ENCODE measurements around the gene KRTAP12-4. TPM values are rescaled to one million over a fixed set of nuclear protein-coding genes. Genes with fewer than 3 reads are reported as not detected.
"Not testable (repeated sequence)": the region's sequence is repeated elsewhere in the genome, so short reads cannot be mapped to it uniquely, and the experiment has no call there.

Gene KRTAP12-4
- total RNA-seq, 4 donors from 2014 or later = not detected

- Histone ChIP-seq H3K27ac (no peak within 1 kb of the TSS), H3K36me3 (no peaks in the 10 kb centered on the region), H3K4me1 (no peaks in the 10 kb centered on the region), H3K4me3 (no peak within 1 kb of the TSS), H3K27me3 (peaks cover 35% of the 10 kb centered on the region), H3K9me3 (peaks cover 11% of the 10 kb centered on the region)
- DNase-seq (ENCODE audit: low spot score in 2 of 2) = no peak
- TF ChIP-seq EP300 (IDR thresholded peaks at IDR 0.05) (no peak), POLR2A (IDR thresholded peaks at IDR 0.05) (no peak), POLR2AphosphoS5 (IDR thresholded peaks at IDR 0.05) (no peak), CTCF (IDR thresholded peaks at IDR 0.05) (no peak)
- 98% methylated on average over 7 of the region's 8 CpGs for WGBS
These were observed 42.4 kb downstream of the KRTAP12-4 start, which contains the start of gene KRTAP10-8 for GRCh38 chr21:44612029-44612486. Gene KRTAP10-8, plus strand, starts transcription at chr21:44612079. Its CDS starts 22 bp downstream, at chr21:44612101.

DNA sequence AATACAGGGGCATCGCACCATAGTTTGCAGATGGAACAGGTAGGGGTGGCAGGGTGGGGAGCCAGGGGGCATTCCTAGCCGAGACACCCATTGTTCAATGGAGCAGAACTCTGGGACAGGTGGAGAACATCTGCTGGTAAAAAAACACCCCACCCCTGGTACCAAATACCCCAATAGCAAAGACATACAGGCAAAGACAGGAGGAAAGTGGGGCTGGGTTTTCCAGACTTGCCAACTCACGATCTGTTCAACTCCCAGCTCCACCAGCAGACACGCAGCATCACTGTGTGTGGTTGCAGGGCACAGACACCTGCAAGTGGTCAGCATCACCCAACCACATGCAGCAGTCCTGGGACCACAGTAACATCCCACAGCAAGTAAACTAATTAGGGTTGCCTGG lies 42.9 kb downstream of the KRTAP12-4 start:
- H3K9me3 ChIP-seq = peaks cover 11% of the 10 kb centered on the region
- WGBS = 88% methylated on average over 4 of the region's 4 CpGs
- H3K4me3 ChIP-seq = no peak overlapping the region
- no peak overlapping the region for H3K27ac ChIP-seq
- no peaks in the 10 kb centered on the region for H3K4me1 ChIP-seq
- no peaks in the 10 kb centered on the region for H3K36me3 ChIP-seq
- no peak for DNase-seq (ENCODE audit: low spot score in 2 of 2)
- TF ChIP-seq EP300 (IDR thresholded peaks at IDR 0.05) (no peak), CTCF (IDR thresholded peaks at IDR 0.05) (no peak), POLR2AphosphoS5 (IDR thresholded peaks at IDR 0.05) (no peak), POLR2A (IDR thresholded peaks at IDR 0.05) (no peak)
- peaks cover 34% of the 10 kb centered on the region for H3K27me3 ChIP-seq

GRCh38 chr21:44610157-44610843 lies 44.2 kb downstream of the KRTAP12-4 start:
- H3K36me3 ChIP-seq, H3K4me1 ChIP-seq, H3K27ac ChIP-seq, H3K4me3 ChIP-seq: not testable (repeated sequence)
- DNase-seq (ENCODE audit: low spot score in 2 of 2) = peak in 1 of 2 donors; percentile 24
- WGBS = 91% methylated on average over 7 of the region's 7 CpGs
- Histone ChIP-seq H3K27me3 (peaks cover 30% of the 10 kb centered on the region), H3K9me3 (peaks cover 11% of the 10 kb centered on the region)

GRCh38 chr21:44609193-44609592 lies 45.3 kb downstream of the KRTAP12-4 start:
- Histone ChIP-seq H3K4me1 (no peaks in the 10 kb centered on the region), H3K27ac (no peak overlapping the region), H3K27me3 (peaks cover 29% of the 10 kb centered on the region), H3K9me3 (peaks cover 11% of the 10 kb centered on the region), H3K4me3 (no peak overlapping the region), H3K36me3 (no peaks in the 10 kb centered on the region)
- no peak for TF ChIP-seq CTCF (IDR thresholded peaks at IDR 0.05)
- TF ChIP-seq POLR2A (IDR thresholded peaks at IDR 0.05) = no peak
- no peak for TF ChIP-seq POLR2AphosphoS5 (IDR thresholded peaks at IDR 0.05)
- TF ChIP-seq EP300 (IDR thresholded peaks at IDR 0.05) = no peak
- DNase-seq (ENCODE audit: low spot score in 2 of 2) = no peak

GRCh38 chr21:44606495-44606894 lies 48.0 kb downstream of the KRTAP12-4 start:
- Histone ChIP-seq H3K9me3 (peaks cover 11% of the 10 kb centered on the region), H3K4me1 (no peaks in the 10 kb centered on the region), H3K27me3 (peaks cover 32% of the 10 kb centered on the region), H3K4me3 (no peak overlapping the region), H3K36me3 (no peaks in the 10 kb centered on the region), H3K27ac (no peak overlapping the region)
- 87% methylated on average over 4 of the region's 4 CpGs for WGBS
- TF ChIP-seq EP300 (IDR thresholded peaks at IDR 0.05) (no peak), POLR2A (IDR thresholded peaks at IDR 0.05) (no peak), POLR2AphosphoS5 (IDR thresholded peaks at IDR 0.05) (no peak), CTCF (IDR thresholded peaks at IDR 0.05) (no peak)
- peak in 1 of 2 donors; percentile 18 for DNase-seq (ENCODE audit: low spot score in 2 of 2)

Other genes starting within 250 kb of the KRTAP12-4 start
- 1 to 10 TPM; 3.9 to 6.2 (median 4.7) TPM for gene LRRC3, start 199.1 kb downstream of the KRTAP12-4 start, total RNA-seq
- gene KRTAP10-1, start 114.5 kb downstream of the KRTAP12-4 start, total RNA-seq = 1 to 10 TPM in 2 of 4 donors, under 1 TPM in 1, not detected in 1; 0.83 to 8.5 (median 2.6) TPM
- gene KRTAP10-2, start 103.2 kb downstream of the KRTAP12-4 start, total RNA-seq = 10 to 100 TPM in 2 of 4 donors, under 1 TPM in 1, not detected in 1; 0.76 to 11.1 (median 10.1) TPM
- gene KRTAP10-3, start 95.9 kb downstream of the KRTAP12-4 start, total RNA-seq = 1 to 10 TPM in 3 of 4 donors, not detected in 1; 1.1 to 5.8 (median 3.3) TPM
- 10 to 100 TPM in 1 of 4 donors, 1 to 10 TPM in 2, not detected in 1; 2.7 to 11.8 (median 4.9) TPM for gene KRTAP10-4, start 80.9 kb downstream of the KRTAP12-4 start, total RNA-seq
- 10 to 100 TPM in 1 of 4 donors, 1 to 10 TPM in 1, under 1 TPM in 1, not detected in 1; 0.76 to 11.1 (median 1.7) TPM for gene KRTAP10-5, start 74.1 kb downstream of the KRTAP12-4 start, total RNA-seq
- gene KRTAP10-6, start 62.2 kb downstream of the KRTAP12-4 start, total RNA-seq = 1 to 10 TPM in 2 of 4 donors, not detected in 2; 2.0 to 3.1 TPM
- 10 to 100 TPM in 1 of 4 donors, 1 to 10 TPM in 2, not detected in 1; 3.7 to 12.9 (median 4.2) TPM for gene KRTAP10-7, start 54.1 kb downstream of the KRTAP12-4 start, total RNA-seq
- 1 to 10 TPM in 2 of 4 donors, not detected in 2; 1.3 to 7.2 TPM for gene KRTAP10-8, start 42.6 kb downstream of the KRTAP12-4 start, total RNA-seq
- gene KRTAP10-9, start 27.6 kb downstream of the KRTAP12-4 start, total RNA-seq = 1 to 10 TPM in 2 of 4 donors, not detected in 2; 1.6 to 9.9 TPM
- 1 to 10 TPM in 2 of 4 donors, not detected in 2; 3.3 to 8.0 TPM for gene KRTAP10-10, start 17.3 kb downstream of the KRTAP12-4 start, total RNA-seq
- gene KRTAP10-11, start 8.2 kb downstream of the KRTAP12-4 start, total RNA-seq = 10 to 100 TPM in 1 of 4 donors, 1 to 10 TPM in 2, not detected in 1; 1.9 to 11.7 (median 3.5) TPM
- gene KRTAP12-3, start 3.3 kb upstream of the KRTAP12-4 start, total RNA-seq = 10 to 100 TPM in 1 of 4 donors, 1 to 10 TPM in 1, not detected in 2; 3.2 to 11.5 TPM
- 10 to 100 TPM in 1 of 4 donors, 1 to 10 TPM in 2, not detected in 1; 5.6 to 29.3 (median 8.2) TPM for gene KRTAP12-2, start 12.3 kb upstream of the KRTAP12-4 start, total RNA-seq
- gene KRTAP12-1, start 27.5 kb upstream of the KRTAP12-4 start, total RNA-seq = 10 to 100 TPM in 1 of 4 donors, 1 to 10 TPM in 1, not detected in 2; 6.0 to 32.1 TPM
- 1 to 10 TPM in 2 of 4 donors, not detected in 2; 1.3 to 2.9 TPM for gene KRTAP10-12, start 42.5 kb upstream of the KRTAP12-4 start, total RNA-seq
- under 1 TPM in 3 of 4 donors, not detected in 1; 0.21 to 0.59 (median 0.32) TPM for gene TSPEAR, start 56.9 kb upstream of the KRTAP12-4 start, total RNA-seq
- 100 to 1,000 TPM in 2 of 4 donors, 10 to 100 TPM in 2; 62.5 to 126 (median 91.6) TPM for gene UBE2G2, start 147.2 kb upstream of the KRTAP12-4 start, total RNA-seq
- gene SUMO3, start 163.4 kb upstream of the KRTAP12-4 start, total RNA-seq = 10 to 100 TPM; 30.5 to 38.3 (median 35.9) TPM
- gene PTTG1IP, start 219.0 kb upstream of the KRTAP12-4 start, total RNA-seq = 100 to 1,000 TPM; 114 to 172 (median 143) TPM

All from suprapubic skin (tissue), 4 donors.